BLaER1 (cell line): ENCODE data around the gene RNF6.

Experiments used
- H3K27ac ChIP-seq: shearing (Covaris generic); formaldehyde crosslinking; 2 replicates; pipeline ENCODE4 v1.8.1; 2022
- H3K27me3 ChIP-seq: shearing (Covaris generic); formaldehyde crosslinking; 2 replicates; pipeline ENCODE4 v1.8.1; 2022
- H3K36me3 ChIP-seq: shearing (Covaris generic); formaldehyde crosslinking; 2 replicates; pipeline ENCODE4 v1.8.1; 2022
- H3K4me1 ChIP-seq: shearing (Covaris generic); formaldehyde crosslinking; 2 replicates; pipeline ENCODE4 v1.8.1; 2022
- H3K4me2 ChIP-seq: shearing (Covaris generic); formaldehyde crosslinking; 2 replicates; pipeline ENCODE4 v1.8.1; 2022
- H3K4me3 ChIP-seq: shearing (Covaris generic); formaldehyde crosslinking; 2 replicates; pipeline ENCODE4 v1.8.1; 2022
- H3K9ac ChIP-seq: shearing (Covaris generic); formaldehyde crosslinking; 2 replicates; pipeline ENCODE4 v1.8.1; 2022
- H3K9me3 ChIP-seq: shearing (Covaris generic); formaldehyde crosslinking; 2 replicates; pipeline ENCODE4 v1.8.1; 2022
- H4K20me1 ChIP-seq: shearing (Covaris generic); formaldehyde crosslinking; 2 replicates; pipeline ENCODE4 v1.8.1; 2022
- Cebpa-rat ChIP-seq: shearing (Covaris generic); IDR thresholded peaks from 2 replicates; pipeline ENCODE4 v1.8.1; 2022

The RNF6 gene

GRCh38 chr13:26221721-26222519 is at the start of gene RNF6:
Gene RNF6, minus strand, starts transcription at chr13:26222314. Its CDS starts 2,665 bp downstream, at chr13:26219649.
- no peak for TF ChIP-seq Cebpa-rat
- Histone ChIP-seq H3K4me1 (peaks cover 25% of the 10 kb centered on the region), H3K27me3 (no peaks in the 10 kb centered on the region), H3K36me3 (peaks cover 33% of the 10 kb centered on the region), H3K9me3 (no peaks in the 10 kb centered on the region), H3K27ac (peak within 1 kb of the TSS; percentile 99), H4K20me1 (peaks cover 21% of the 10 kb centered on the region; the same call in 1 of the 2 replicates), H3K4me3 (peak within 1 kb of the TSS; percentile 97), H3K9ac (peak within 1 kb of the TSS; percentile 98), H3K4me2 (peak within 1 kb of the TSS; percentile 77)

- Histone ChIP-seq H3K9ac (no peak overlapping the region), H3K27ac (no peak overlapping the region), H3K36me3 (no peaks in the 10 kb centered on the region), H3K4me2 (no peak overlapping the region), H3K4me3 (no peak overlapping the region), H3K27me3 (no peaks in the 10 kb centered on the region), H3K4me1 (no peaks in the 10 kb centered on the region), H3K9me3 (no peaks in the 10 kb centered on the region; the same call in 1 of the 2 replicates), H4K20me1 (peaks cover 72% of the 10 kb centered on the region)
- TF ChIP-seq Cebpa-rat = no peak
Measured at GRCh38 chr13:26270707-26271106, 48.6 kb upstream of the RNF6 start.

GRCh38 chr13:26266311-26266710 is 44.2 kb upstream of the RNF6 start:
- no peak overlapping the region for H3K4me3 ChIP-seq
- peaks cover 84% of the 10 kb centered on the region for H4K20me1 ChIP-seq
- H3K4me1 ChIP-seq = no peaks in the 10 kb centered on the region
- H3K9me3 ChIP-seq = peaks cover 12% of the 10 kb centered on the region
- H3K4me2 ChIP-seq = no peak overlapping the region
- no peaks in the 10 kb centered on the region for H3K36me3 ChIP-seq
- H3K27me3 ChIP-seq = no peaks in the 10 kb centered on the region
- no peak overlapping the region for H3K9ac ChIP-seq
- H3K27ac ChIP-seq = no peak overlapping the region
- TF ChIP-seq Cebpa-rat = no peak

- no peak overlapping the region for H3K27ac ChIP-seq
- peaks cover 12% of the 10 kb centered on the region for H3K9me3 ChIP-seq
- H4K20me1 ChIP-seq = peaks cover 84% of the 10 kb centered on the region
- no peaks in the 10 kb centered on the region for H3K27me3 ChIP-seq
- no peaks in the 10 kb centered on the region for H3K4me1 ChIP-seq
- H3K4me3 ChIP-seq = no peak overlapping the region
- no peak for TF ChIP-seq Cebpa-rat
- H3K36me3 ChIP-seq = no peaks in the 10 kb centered on the region
- H3K9ac ChIP-seq = no peak overlapping the region
- no peak overlapping the region for H3K4me2 ChIP-seq
Measured at GRCh38 chr13:26262156-26262555, 40.0 kb upstream of the RNF6 start.

- Histone ChIP-seq H4K20me1 (peaks cover 84% of the 10 kb centered on the region), H3K9me3 (peaks cover 12% of the 10 kb centered on the region), H3K27me3 (no peaks in the 10 kb centered on the region), H3K4me3 (no peak overlapping the region), H3K27ac (no peak overlapping the region), H3K9ac (no peak overlapping the region), H3K36me3 (no peaks in the 10 kb centered on the region), H3K4me2 (no peak overlapping the region), H3K4me1 (peaks cover 15% of the 10 kb centered on the region)
- no peak for TF ChIP-seq Cebpa-rat
Measured at GRCh38 chr13:26259634-26260033, 37.5 kb upstream of the RNF6 start.

- H3K9ac ChIP-seq = no peak overlapping the region
Measured at GRCh38 chr13:26257049-26257448, 34.9 kb upstream of the RNF6 start.

GRCh38 chr13:26255691-26256277 is 33.7 kb upstream of the RNF6 start:
- Histone ChIP-seq H3K4me1 (peaks cover 19% of the 10 kb centered on the region), H3K9ac (peak overlapping the region; percentile 89; the same call in 1 of the 2 replicates), H3K27ac (no peak overlapping the region), H3K4me3 (peak overlapping the region; percentile 93), H3K9me3 (no peaks in the 10 kb centered on the region), H3K4me2 (peak overlapping the region; percentile 86), H4K20me1 (peaks cover 63% of the 10 kb centered on the region), H3K36me3 (no peaks in the 10 kb centered on the region), H3K27me3 (no peaks in the 10 kb centered on the region)
- TF ChIP-seq Cebpa-rat = no peak

More at GRCh38 chr13:26257049-26257448, 34.9 kb upstream of the RNF6 start:
- Histone ChIP-seq H4K20me1 (peaks cover 76% of the 10 kb centered on the region), H3K4me2 (no peak overlapping the region), H3K27ac (no peak overlapping the region), H3K36me3 (no peaks in the 10 kb centered on the region), H3K4me3 (no peak overlapping the region), H3K27me3 (no peaks in the 10 kb centered on the region), H3K4me1 (peaks cover 19% of the 10 kb centered on the region), H3K9me3 (no peaks in the 10 kb centered on the region; the same call in 1 of the 2 replicates)
- TF ChIP-seq Cebpa-rat = no peak

- peak overlapping the region; percentile 86 for H3K4me2 ChIP-seq
- H4K20me1 ChIP-seq = peaks cover 56% of the 10 kb centered on the region
- TF ChIP-seq Cebpa-rat = no peak
Measured at GRCh38 chr13:26255115-26255514, 33.0 kb upstream of the RNF6 start.

GRCh38 chr13:26254583-26255111 is 32.5 kb upstream of the RNF6 start:
- Histone ChIP-seq H3K27ac (peak overlapping the region; percentile 95), H3K9ac (peak overlapping the region; percentile 89), H3K9me3 (no peaks in the 10 kb centered on the region), H3K4me3 (peak overlapping the region; percentile 93), H4K20me1 (peaks cover 52% of the 10 kb centered on the region), H3K27me3 (no peaks in the 10 kb centered on the region), H3K36me3 (no peaks in the 10 kb centered on the region), H3K4me2 (peak overlapping the region; percentile 86), H3K4me1 (peaks cover 19% of the 10 kb centered on the region)
- no peak for TF ChIP-seq Cebpa-rat

More at GRCh38 chr13:26255115-26255514, 33.0 kb upstream of the RNF6 start:
- no peaks in the 10 kb centered on the region for H3K36me3 ChIP-seq
- peak overlapping the region; percentile 95 for H3K27ac ChIP-seq
- no peaks in the 10 kb centered on the region for H3K9me3 ChIP-seq
- H3K9ac ChIP-seq = peak overlapping the region; percentile 89
- peaks cover 19% of the 10 kb centered on the region for H3K4me1 ChIP-seq
- no peaks in the 10 kb centered on the region for H3K27me3 ChIP-seq
- peak overlapping the region; percentile 93 for H3K4me3 ChIP-seq
